K562 (cell line): ENCODE results near the gene GRK3. TPM values are rescaled to one million over a fixed set of nuclear protein-coding genes. Genes with fewer than 3 reads are reported as not detected.

Experiments used
- ATAC-seq: fragments of 200-7000 bp; cut with Tn5 transposase; 3 replicates; pipeline ENCODE4 v1.9.1; 2020; ENCODE audit warnings: moderate library complexity
- BruUV-seq: library from RNA; stranded (reverse); fragments of 400-500 nt; replicated peaks from 2 replicates; lab custom pipeline; 2021; lab: Mats Ljungman, UMichigan
- CTCF ChIA-PET: fragments of 300-600 bp; formaldehyde crosslinking; extraction: SDS; loops from one replicate; lab custom pipeline; 2021; ENCODE audit warnings: low intra/inter-chr PET ratio; lab: Yijun Ruan, JAX
- POLR2A ChIA-PET: fragments of 300-600, 350-650 bp; sonication (Branson Sonifier 250); formaldehyde crosslinking; extraction: SDS; loops from one replicate; lab custom pipeline; 2021; ENCODE audit warnings: antibody characterized with exemption, inconsistent platforms; lab: Yijun Ruan, JAX
- DNase-seq, 4 experiments: peaks; one replicate each; pipeline versions ENCODE4 v3.0.0 to v3.0.0-alpha.2; 2011 to 2018; ENCODE audit warnings: low spot score in 3 of 4, mixed read lengths in 3 of 4; ENCODE audit errors: extremely low read depth in 1 of 4
- FAIRE-seq: peaks from 2 replicates; lab custom pipeline; 2011; peaks lifted over from hg19 to GRCh38; lab: Jason Lieb, UNC
- H2AFZ ChIP-seq: 2 replicates; pipeline ENCODE4 v1.6.0; 2011; ENCODE audit warnings: low read depth, low read length, control low read depth, inconsistent platforms
- H3K27ac ChIP-seq: fragments of 200-600 bp; 3 replicates; pipeline ENCODE4 v1.8.0; 2011; ENCODE audit warnings: low read depth, mild to moderate bottlenecking, control low read depth, inconsistent platforms, low read length, moderate library complexity, mixed read lengths; ENCODE audit errors: extremely low read depth
- H3K27me3 ChIP-seq, 2 experiments: fragments of 300-600 bp in 1 of 2; 2 replicates in 1 of 2; 3 replicates in 1 of 2; pipeline versions ENCODE4 v1.6.0 to v1.8.0; 2011; ENCODE audit warnings: inconsistent platforms in 2 of 2, low read length in 2 of 2, mild to moderate bottlenecking in 1 of 2, mixed read lengths in 1 of 2, moderate library complexity in 1 of 2; ENCODE audit not compliant: control insufficient read depth in 2 of 2, insufficient read depth in 2 of 2
- H3K36me3 ChIP-seq: fragments of 300-600 bp; 3 replicates; pipeline ENCODE4 v1.8.0; 2011; ENCODE audit warnings: mild to moderate bottlenecking, low read length, inconsistent platforms; ENCODE audit not compliant: control insufficient read depth, insufficient read depth
- H3K4me1 ChIP-seq, 2 experiments: fragments of 200-600 bp in 1 of 2; replicated peaks in 1 of 2; 2 replicates in 1 of 2; 3 replicates in 1 of 2; pipeline versions ENCODE4 v1.5.1 to v1.8.0; 2011; ENCODE audit warnings: inconsistent platforms in 2 of 2, low read length in 2 of 2, mild to moderate bottlenecking in 1 of 2, mixed read lengths in 1 of 2, moderate library complexity in 1 of 2; ENCODE audit not compliant: control insufficient read depth in 2 of 2, insufficient read depth in 2 of 2
- H3K4me2 ChIP-seq: 2 replicates; pipeline ENCODE4 v1.6.1; 2011; ENCODE audit warnings: low read length, control low read depth, inconsistent platforms, mixed read lengths; ENCODE audit not compliant: insufficient read depth
- H3K4me3 ChIP-seq: fragments of 200-600 bp; sonication (generic), shearing (Covaris generic); 2 replicates; pipeline ENCODE4 v1.5.1; 2016; ENCODE audit warnings: control low read depth, inconsistent platforms
- H3K79me2 ChIP-seq: fragments of 200-600 bp; 3 replicates; pipeline ENCODE4 v1.8.0; 2011; ENCODE audit warnings: low read length, inconsistent platforms; ENCODE audit not compliant: control insufficient read depth, insufficient read depth
- H3K9ac ChIP-seq, 2 experiments: 2 replicates each; pipeline versions ENCODE4 v1.6.0 to v1.6.1; 2011; ENCODE audit warnings: low read depth in 2 of 2, low read length in 2 of 2, control low read depth in 1 of 2, inconsistent platforms in 1 of 2, mild to moderate bottlenecking in 1 of 2, mixed read lengths in 1 of 2; ENCODE audit not compliant: insufficient read depth in 1 of 2
- H3K9me1 ChIP-seq: one replicate; pipeline ENCODE4 v1.6.0; 2011; ENCODE audit warnings: inconsistent platforms, mild to moderate bottlenecking, low read length, moderate library complexity; ENCODE audit not compliant: control insufficient read depth, insufficient read depth
- H3K9me3 ChIP-seq: replicated peaks from 2 replicates; pipeline ENCODE4 v1.5.1; 2011; ENCODE audit warnings: low read depth, low read length, inconsistent platforms; ENCODE audit not compliant: control insufficient read depth, insufficient read depth
- H4K20me1 ChIP-seq: replicated peaks from 2 replicates; pipeline ENCODE4 v1.6.1; 2011; ENCODE audit warnings: low read length, inconsistent platforms, mixed read lengths; ENCODE audit not compliant: control insufficient read depth, insufficient read depth
- BCOR ChIP-seq: fragments of 450-650 bp; IDR thresholded peaks from 2 replicates; pipeline ENCODE4 v1.6.1; 2016
- CREBBP ChIP-seq: IDR thresholded peaks from one replicate; pipeline ENCODE4 v1.6.1; 2012; ENCODE audit warnings: low read depth, mild to moderate bottlenecking, control low read depth, inconsistent platforms, low read length
- ELF1 ChIP-seq: fragments of 200-800 bp; sonication (Bioruptor generic); IDR thresholded peaks from 2 replicates; pipeline ENCODE4 v1.6.1; 2016; ENCODE audit warnings: missing genetic modification characterization, missing compliant biosample characterization
- FOXO4 ChIP-seq: fragments of 450-650 bp; formaldehyde crosslinking; IDR thresholded peaks from 2 replicates; pipeline ENCODE4 v1.4.0; 2020; ENCODE audit warnings: mild to moderate bottlenecking, moderate library complexity
- KDM5B ChIP-seq: fragments of 200-600 bp; sonication (generic); IDR thresholded peaks from 2 replicates; pipeline ENCODE4 v1.6.1; 2012; ENCODE audit warnings: low read depth, mild to moderate bottlenecking, moderate library complexity, low read length, control low read depth, inconsistent platforms; ENCODE audit not compliant: insufficient replicate concordance
- LCOR ChIP-seq: sonication (generic); formaldehyde crosslinking; IDR thresholded peaks from 2 replicates; pipeline ENCODE4 v1.8.0; 2022; ENCODE audit warnings: mild to moderate bottlenecking, missing genetic modification reagents
- NCOA6 ChIP-seq: fragments of 450-650 bp; IDR thresholded peaks from 2 replicates; pipeline ENCODE4 v1.6.1; 2017; ENCODE audit warnings: mild to moderate bottlenecking
- NFE2L1 ChIP-seq: fragments of 450-650 bp; IDR thresholded peaks from 2 replicates; pipeline ENCODE4 v1.6.1; 2016; ENCODE audit warnings: missing genetic modification characterization, low read depth, mild to moderate bottlenecking, missing compliant biosample characterization, moderate library complexity, borderline replicate concordance
- RCOR1 ChIP-seq, 2 experiments: IDR thresholded peaks; 2 replicates each; pipeline ENCODE4 v1.6.1; 2012; ENCODE audit warnings: low read depth in 2 of 2, low read length in 2 of 2, borderline replicate concordance in 1 of 2, improper control_type of control experiment in 1 of 2
- RHOXF2B ChIP-seq: fragments of 250-450 bp; sonication (Bioruptor Pico); conservative IDR thresholded peaks from 2 replicates; pipeline ENCODE4 v1.5.1; 2021
- SLC30A9 ChIP-seq: fragments of 250-450 bp; sonication (Bioruptor Pico); IDR thresholded peaks from 2 replicates; pipeline ENCODE4 v1.8.0; 2022; ENCODE audit warnings: mild to moderate bottlenecking, moderate library complexity
- SMARCB1 ChIP-seq: IDR thresholded peaks from 2 replicates; pipeline ENCODE4 v1.6.1; 2011; ENCODE audit warnings: improper control_type of control experiment, low read depth; ENCODE audit not compliant: insufficient read length
- ZBTB9 ChIP-seq: fragments of 450-650 bp; formaldehyde crosslinking; IDR thresholded peaks from 2 replicates; pipeline ENCODE4 v1.4.0; 2020; ENCODE audit warnings: mild to moderate bottlenecking, moderate library complexity
- ZNF124 ChIP-seq: sonication (generic); formaldehyde crosslinking; IDR thresholded peaks from 2 replicates; pipeline ENCODE4 v1.8.1; 2022; ENCODE audit warnings: missing genetic modification reagents
- WGBS: fragments of 100-300 bp; shearing (Covaris generic); methylation state at CpG from one replicate; pipeline ENCODE4 v1.1.6; 2016; ENCODE audit warnings: low coverage, mixed read lengths; ENCODE audit not compliant: insufficient coverage; ENCODE audit errors: missing lambda C conversion rate; 5-methylcytosine and 5-hydroxymethylcytosine counted together
- in situ Hi-C: fragments of 300-500 bp; cut with MboI; formaldehyde crosslinking; loops from 4 replicates; pipeline ENCODE4 v1.15.0; 2018; ENCODE audit warnings: inconsistent platforms, mixed read lengths
- intact Hi-C: fragments of 100-400 bp; cut with micrococcal nuclease; formaldehyde crosslinking; loops from 2 replicates; pipeline ENCODE4 v1.14.2; 2022
- polyA plus RNA-seq, 8 experiments: library from polyadenylated mRNA; depleted of rRNA in 4 of 8; stranded (reverse) in 5 of 8; unstranded in 3 of 8; fragments of >200 nt; fragmentation: Nextera tagmentation in 2 of 8; fragmentation: Illumina TruSeq in 1 of 8; extraction: Ambion mirVana in 2 of 8; extraction: Trizol in 1 of 8; gene quantifications; 2 replicates each; pipeline versions ENCODE4 v1.2.1 to v1.2.3, GENCODE V29; 2011 to 2014; ENCODE audit warnings: inconsistent platforms in 1 of 8, missing spikeins in 1 of 8
- total RNA-seq, 7 experiments: library from RNA; depleted of rRNA in 6 of 7; stranded (reverse); fragments of >200 nt in 6 of 7; fragmentation: Illumina TruSeq in 2 of 7; extraction: Trizol in 2 of 7; gene quantifications; 2 replicates each; pipeline versions ENCODE4 v1.2.1 to v1.2.3, GENCODE V29; 2011 to 2021; ENCODE audit warnings: low replicate concordance in 1 of 7

The GRK3 gene
- total and polyA plus RNA-seq, 9 of the 15 experiments (the other 6 are each of a cell fraction or from before 2014, with no cell fraction given): 1.4 to 7.6 (median 3.6) TPM

GRCh38 chr22:25764270-25765015 is 200.0 kb downstream of the GRK3 start:
- H3K27me3 ChIP-seq: no peaks in the 10 kb centered on the region
- no TSS peak for BruUV-seq
- intact Hi-C loops: loop anchor here (5.0 kb wide), 1 partner anchor 37 kb away; no protein-coding TSS in a partner anchor
- DNase-seq: peak in 2 of 4 experiments; percentile 25 to 30
- H3K27ac ChIP-seq: no peak overlapping the region
- no peak overlapping the region for H3K9ac ChIP-seq
- no peak for ATAC-seq
- H3K9me3 ChIP-seq: peaks cover 4% of the 10 kb centered on the region; the same call in 1 of the 2 replicates
- H2AFZ ChIP-seq: no peak overlapping the region
- no peak overlapping the region for H3K4me2 ChIP-seq
- ChIA-PET CTCF (no interaction called here), POLR2A (no interaction called here)
- WGBS: 94% methylated on average over 7 of the region's 8 CpGs
- H4K20me1 ChIP-seq: peaks cover 11% of the 10 kb centered on the region; the same call in 1 of the 2 replicates
- no peak overlapping the region for H3K4me3 ChIP-seq
- no peak for FAIRE-seq
- peaks cover 22% of the 10 kb centered on the region in 2 experiments; a peak in 4 of 5 replicates for H3K4me1 ChIP-seq
- H3K9me1 ChIP-seq: no peaks in the 10 kb centered on the region
- H3K79me2 ChIP-seq: no peaks in the 10 kb centered on the region
- in situ Hi-C loops: no loop called here
- peaks cover 54% of the 10 kb centered on the region; the same call in 2 of the 3 replicates for H3K36me3 ChIP-seq
- TF ChIP-seq SMARCB1 (no peak), ZBTB9 (CRISPR knock-in tag) (no peak), KDM5B (no peak), BCOR (peak; percentile 58; the same call in 1 of the 2 replicates), SLC30A9 (CRISPR knock-in tag) (no peak), FOXO4 (CRISPR knock-in tag) (no peak), NCOA6 (no peak), NFE2L1 (tag) (no peak), LCOR (CRISPR knock-in tag) (no peak), ZNF124 (CRISPR knock-in tag) (no peak), CREBBP (no peak), RHOXF2B (no peak), RCOR1 (IDR thresholded peaks at IDR 0.05; ENCODE audit: borderline replicate concordance in 1 of 2, low read depth in 2 of 2, low read length in 2 of 2) (peak in 1 of 2 experiments; percentile 64; a peak in 2 of 4 replicates), ELF1 (no peak)
